DOHH2 (cell line): ENCODE measurements around the gene PSME1.
"Not testable (repeated sequence)": the region's sequence is repeated elsewhere in the genome, so short reads cannot be mapped to it uniquely, and the experiment has no call there.

Experiments
- H3F3A ChIP-seq: fragments of 200-600 bp; sonication (generic), shearing (Covaris generic); 2 replicates; pipeline ENCODE4 v1.6.0; 2016; ENCODE audit warnings: antibody characterized with exemption, mild to moderate bottlenecking; ENCODE audit not compliant: control insufficient read depth, insufficient read depth
- H3K27ac ChIP-seq: fragments of 200-600 bp; sonication (generic); 2 replicates; pipeline ENCODE4 v1.5.1; 2014; ENCODE audit warnings: low read depth, mild to moderate bottlenecking, low read length, moderate library complexity
- H3K27me3 ChIP-seq: fragments of 200-600 bp; sonication (generic); 2 replicates; pipeline ENCODE4 v1.6.1; 2014; ENCODE audit warnings: mild to moderate bottlenecking, low read length, mixed read lengths; ENCODE audit not compliant: control insufficient read depth
- H3K36me3 ChIP-seq: fragments of 200-600 bp; sonication (generic); 2 replicates; pipeline ENCODE4 v1.6.1; 2014; ENCODE audit warnings: mild to moderate bottlenecking, low read length, moderate library complexity, mixed read lengths; ENCODE audit not compliant: control insufficient read depth
- H3K4me1 ChIP-seq: fragments of 200-600 bp; sonication (generic); 2 replicates; pipeline ENCODE4 v1.6.1; 2014; ENCODE audit warnings: mild to moderate bottlenecking, low read length, mixed read lengths; ENCODE audit not compliant: control insufficient read depth
- H3K4me2 ChIP-seq: fragments of 200-600 bp; sonication (generic); 2 replicates; pipeline ENCODE4 v1.6.0; 2014; ENCODE audit warnings: mild to moderate bottlenecking, low read length, moderate library complexity
- H3K4me3 ChIP-seq: fragments of 200-600 bp; sonication (generic); 2 replicates; pipeline ENCODE4 v1.5.1; 2014; ENCODE audit warnings: mild to moderate bottlenecking, low read length, mixed read lengths
- H3K79me2 ChIP-seq: fragments of 200-600 bp; sonication (generic); 2 replicates; pipeline ENCODE4 v1.6.1; 2014; ENCODE audit warnings: mild to moderate bottlenecking, low read length, mixed read lengths; ENCODE audit not compliant: control insufficient read depth
- H3K9me2 ChIP-seq: fragments of 200-600 bp; sonication (generic); replicated peaks from 2 replicates; pipeline ENCODE4 v1.6.1; 2014; ENCODE audit warnings: mild to moderate bottlenecking, low read length, mixed read lengths; ENCODE audit not compliant: control insufficient read depth
- H3K9me3 ChIP-seq: fragments of 200-600 bp; sonication (generic); 2 replicates; pipeline ENCODE4 v1.6.1; 2014; ENCODE audit warnings: antibody characterized with exemption, low read length, mixed read lengths; ENCODE audit not compliant: control insufficient read depth, insufficient read depth
- H4K20me1 ChIP-seq: fragments of 200-600 bp; sonication (generic); 2 replicates; pipeline ENCODE4 v1.6.0; 2014; ENCODE audit warnings: low read depth, mild to moderate bottlenecking, antibody characterized with exemption, low read length, moderate library complexity; ENCODE audit not compliant: control insufficient read depth, insufficient read depth
- CTCF ChIP-seq: fragments of 200-600 bp; sonication (generic); IDR thresholded peaks from one replicate; pipeline ENCODE4 v1.5.1; 2014; ENCODE audit warnings: antibody characterized with exemption, mild to moderate bottlenecking, low read depth, low read length; ENCODE audit not compliant: poor library complexity, severe bottlenecking
- EZH2phosphoT487 ChIP-seq: fragments of 200-600 bp; sonication (generic); IDR thresholded peaks from 2 replicates; pipeline ENCODE4 v1.6.1; 2017; ENCODE audit warnings: borderline replicate concordance, mild to moderate bottlenecking, antibody characterized with exemption, low read length, moderate library complexity, mixed read lengths

PSME1 gene

GRCh38 chr14:24102357-24103048, 33.5 kb upstream of the PSME1 start:
- H3K79me2 ChIP-seq, result no peaks in the 10 kb centered on the region
- no peaks in the 10 kb centered on the region; the same call in 1 of the 2 replicates for H3F3A ChIP-seq
- H3K4me2 ChIP-seq, result no peak overlapping the region
- H3K4me1 ChIP-seq, result no peaks in the 10 kb centered on the region
- H3K36me3 ChIP-seq, result peaks cover 43% of the 10 kb centered on the region
- TF ChIP-seq EZH2phosphoT487 (no peak), CTCF (no peak)
- no peaks in the 10 kb centered on the region for H4K20me1 ChIP-seq
- H3K27me3 ChIP-seq, result no peaks in the 10 kb centered on the region
- no peaks in the 10 kb centered on the region for H3K9me2 ChIP-seq
- H3K27ac ChIP-seq, result no peak overlapping the region
- H3K9me3 ChIP-seq, result no peaks in the 10 kb centered on the region
- no peak overlapping the region for H3K4me3 ChIP-seq

- no peak overlapping the region for H3K27ac ChIP-seq
- H3F3A ChIP-seq, result no peaks in the 10 kb centered on the region; the same call in 1 of the 2 replicates
- TF ChIP-seq EZH2phosphoT487, result no peak
- H3K4me2 ChIP-seq, result no peak overlapping the region
- H3K36me3 ChIP-seq, result peaks cover 37% of the 10 kb centered on the region
- no peaks in the 10 kb centered on the region for H3K79me2 ChIP-seq
- H3K9me3 ChIP-seq, result no peaks in the 10 kb centered on the region
- H4K20me1 ChIP-seq, result no peaks in the 10 kb centered on the region
- H3K27me3 ChIP-seq, result no peaks in the 10 kb centered on the region
- peaks cover 2% of the 10 kb centered on the region for H3K4me1 ChIP-seq
- no peaks in the 10 kb centered on the region for H3K9me2 ChIP-seq
- H3K4me3 ChIP-seq, result no peak overlapping the region
Observed at GRCh38 chr14:24103451-24103850, 32.5 kb upstream of the PSME1 start.

- not testable (repeated sequence) for H3K27me3 ChIP-seq, H3K4me2 ChIP-seq, H3K9me2 ChIP-seq, H3K4me3 ChIP-seq, H3K27ac ChIP-seq, H3F3A ChIP-seq, H3K79me2 ChIP-seq, H3K9me3 ChIP-seq, H4K20me1 ChIP-seq
- H3K36me3 ChIP-seq, result peaks cover 19% of the 10 kb centered on the region; the same call in 1 of the 2 replicates
- H3K4me1 ChIP-seq, result peaks cover 13% of the 10 kb centered on the region
Observed at GRCh38 chr14:24105609-24106239, 30.3 kb upstream of the PSME1 start.

GRCh38 chr14:24106672-24107271, 29.2 kb upstream of the PSME1 start:
- no peaks in the 10 kb centered on the region for H3K9me3 ChIP-seq
- no peak overlapping the region for H3K4me2 ChIP-seq
- H3K27ac ChIP-seq, result no peak overlapping the region
- H3K36me3 ChIP-seq, result peaks cover 13% of the 10 kb centered on the region; the same call in 1 of the 2 replicates
- H3K4me3 ChIP-seq, result no peak overlapping the region
- H3K79me2 ChIP-seq, result no peaks in the 10 kb centered on the region
- H3K27me3 ChIP-seq, result no peaks in the 10 kb centered on the region
- no peaks in the 10 kb centered on the region for H3K9me2 ChIP-seq
- TF ChIP-seq EZH2phosphoT487 (no peak), CTCF (no peak)
- H4K20me1 ChIP-seq, result no peaks in the 10 kb centered on the region
- H3K4me1 ChIP-seq, result peaks cover 15% of the 10 kb centered on the region
- H3F3A ChIP-seq, result peaks cover 11% of the 10 kb centered on the region
